ACHN (cell line): ENCODE results near the gene CALHM5.
"Not testable (repeated sequence)": the region's sequence is repeated elsewhere in the genome, so short reads cannot be mapped to it uniquely, and the experiment has no call there.

Experiments used
- DNase-seq: peaks from one replicate; pipeline ENCODE4 v3.0.0-alpha.2; 2015
- in situ Hi-C: cut with HindIII; loops from 2 replicates; pipeline ENCODE4 v1.10.0; 2017; ENCODE audit warnings: low sequenced_read_pairs, low pct_ligation_motif_present, low pct_unique_long_range_greater_than_20kb

The CALHM5 gene, protein sequence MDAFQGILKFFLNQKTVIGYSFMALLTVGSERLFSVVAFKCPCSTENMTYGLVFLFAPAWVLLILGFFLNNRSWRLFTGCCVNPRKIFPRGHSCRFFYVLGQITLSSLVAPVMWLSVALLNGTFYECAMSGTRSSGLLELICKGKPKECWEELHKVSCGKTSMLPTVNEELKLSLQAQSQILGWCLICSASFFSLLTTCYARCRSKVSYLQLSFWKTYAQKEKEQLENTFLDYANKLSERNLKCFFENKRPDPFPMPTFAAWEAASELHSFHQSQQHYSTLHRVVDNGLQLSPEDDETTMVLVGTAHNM

DNA sequence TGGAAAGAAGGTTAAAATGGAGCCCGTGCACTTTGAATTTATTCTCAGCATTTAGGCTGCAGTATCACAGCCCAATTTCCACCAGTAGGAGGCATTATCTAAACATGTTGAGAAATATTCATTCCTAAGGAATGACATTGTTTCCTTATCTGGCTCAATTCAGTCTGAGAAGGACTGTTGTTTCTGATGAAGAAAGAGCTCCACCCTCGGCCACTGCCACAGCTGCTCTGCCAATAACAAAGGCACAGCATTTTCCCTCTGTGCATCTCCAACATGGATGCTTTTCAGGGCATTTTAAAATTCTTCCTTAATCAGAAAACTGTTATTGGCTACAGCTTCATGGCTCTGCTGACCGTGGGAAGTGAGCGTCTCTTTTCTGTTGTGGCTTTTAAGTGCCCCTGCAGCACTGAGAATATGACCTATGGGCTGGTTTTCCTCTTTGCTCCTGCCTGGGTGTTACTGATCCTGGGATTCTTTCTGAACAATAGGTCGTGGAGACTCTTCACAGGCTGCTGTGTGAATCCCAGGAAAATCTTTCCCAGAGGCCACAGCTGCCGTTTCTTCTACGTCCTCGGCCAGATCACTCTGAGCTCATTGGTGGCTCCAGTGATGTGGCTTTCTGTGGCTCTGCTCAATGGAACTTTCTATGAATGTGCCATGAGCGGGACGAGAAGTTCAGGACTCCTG lies at the start of gene CALHM5:
CALHM5 (plus strand) TSS at position 216 of the 687 bp plus-strand sequence; CDS start at position 274, 58 bp downstream.
- DNase-seq: peak; percentile 74
- in situ Hi-C loops: no loop called here

GRCh38 chr6:116461932-116462885 lies 49.2 kb upstream of the CALHM5 start:
- no peak for DNase-seq

DNA sequence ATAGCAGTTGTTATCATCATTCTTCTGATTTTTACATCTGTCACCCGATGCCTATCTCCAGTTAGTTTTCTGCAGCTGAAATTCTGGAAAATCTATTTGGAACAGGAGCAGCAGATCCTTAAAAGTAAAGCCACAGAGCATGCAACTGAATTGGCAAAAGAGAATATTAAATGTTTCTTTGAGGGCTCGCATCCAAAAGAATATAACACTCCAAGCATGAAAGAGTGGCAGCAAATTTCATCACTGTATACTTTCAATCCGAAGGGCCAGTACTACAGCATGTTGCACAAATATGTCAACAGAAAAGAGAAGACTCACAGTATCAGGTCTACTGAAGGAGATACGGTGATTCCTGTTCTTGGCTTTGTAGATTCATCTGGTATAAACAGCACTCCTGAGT lies 48.1 kb upstream of the CALHM5 start:
- no peak for DNase-seq
- in situ Hi-C loops: no loop called here

More at GRCh38 chr6:116461932-116462885, 49.2 kb upstream of the CALHM5 start:
- in situ Hi-C loops: no loop called here

GRCh38 chr6:116465246-116465645 lies 46.2 kb upstream of the CALHM5 start:
- no peak for DNase-seq
- in situ Hi-C loops: no loop called here

GRCh38 chr6:116467096-116467495 lies 44.3 kb upstream of the CALHM5 start:
- DNase-seq: no peak
- in situ Hi-C loops: no loop called here

GRCh38 chr6:116467514-116467913 lies 43.9 kb upstream of the CALHM5 start:
- in situ Hi-C loops: no loop called here

DNA sequence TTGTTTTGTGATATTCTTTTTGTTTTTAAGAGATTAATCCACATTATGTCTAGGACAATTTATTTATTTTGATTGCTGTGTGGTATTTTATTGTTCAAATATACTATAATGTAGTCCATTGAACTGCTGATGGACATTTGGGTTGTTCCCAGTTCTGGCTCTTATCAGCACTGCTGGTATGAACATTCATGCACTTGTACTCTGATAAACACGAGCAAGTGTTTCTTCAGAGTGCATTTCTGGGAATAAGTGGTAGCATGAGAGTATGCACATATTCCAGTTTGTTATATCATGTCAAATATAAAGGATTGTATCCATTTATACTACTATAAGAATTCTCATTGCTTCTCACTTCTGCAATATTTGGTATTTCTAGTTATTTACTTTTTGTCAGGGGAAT lies 43.1 kb upstream of the CALHM5 start:
- DNase-seq: no peak
- in situ Hi-C loops: no loop called here

More at GRCh38 chr6:116467514-116467913, 43.9 kb upstream of the CALHM5 start:
- no peak for DNase-seq

- no peak for DNase-seq
- in situ Hi-C loops: no loop called here
These were observed 39.9 kb upstream of the CALHM5 start for GRCh38 chr6:116471531-116471930.

DNA sequence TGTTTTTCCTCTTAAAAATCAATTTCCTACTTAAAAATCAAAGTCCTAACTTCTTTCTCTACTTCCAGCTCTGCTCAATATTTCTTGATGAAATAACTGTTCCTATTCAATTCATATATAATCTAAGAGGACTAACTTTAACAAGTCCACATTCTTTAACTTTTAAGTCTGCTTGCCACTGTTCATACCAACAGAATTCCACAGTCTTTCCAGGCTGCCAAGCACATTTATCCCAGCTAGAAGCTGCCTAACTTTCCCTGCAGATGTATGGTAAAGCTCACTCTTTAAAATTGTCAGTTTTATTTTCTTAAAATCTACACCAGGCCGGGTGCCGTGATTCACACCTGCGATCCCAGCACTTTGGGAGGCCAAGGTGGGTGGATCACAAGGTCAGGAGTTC lies 38.7 kb upstream of the CALHM5 start:
- DNase-seq: no peak
- in situ Hi-C loops: no loop called here

GRCh38 chr6:116475141-116475540 lies 36.3 kb upstream of the CALHM5 start:
- DNase-seq: no peak
- in situ Hi-C loops: no loop called here

DNA sequence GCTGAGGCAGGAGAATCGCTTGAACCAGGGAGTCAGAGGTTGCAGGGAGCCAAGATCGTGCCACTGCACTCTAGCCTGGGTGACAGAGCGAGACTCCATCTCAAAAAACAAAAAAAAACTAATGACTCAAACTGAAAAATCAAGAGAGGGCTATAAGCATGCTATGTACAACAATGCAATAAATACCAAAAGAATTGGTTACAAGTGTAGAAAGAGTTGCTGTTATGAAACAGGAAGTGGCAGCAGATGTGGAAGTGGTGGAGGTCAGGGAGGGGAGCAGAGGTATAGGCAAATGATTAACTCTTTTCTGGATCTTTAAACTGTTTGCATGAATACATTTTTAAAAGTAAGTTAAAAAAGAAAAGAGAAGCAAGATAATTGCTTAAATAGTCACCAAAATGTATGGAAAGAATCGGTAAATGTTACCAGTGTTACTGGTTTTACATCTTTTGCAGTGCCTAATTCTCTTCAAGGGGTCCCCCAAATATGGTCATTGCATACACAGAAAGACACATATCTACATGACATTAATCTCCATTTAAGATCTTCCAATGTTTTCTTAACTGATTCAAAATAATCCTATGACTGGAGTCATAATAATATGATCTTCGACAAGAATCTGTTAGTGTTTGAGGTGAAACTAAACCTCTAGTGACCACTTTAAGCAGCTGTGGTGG lies 35.3 kb upstream of the CALHM5 start:
- DNase-seq: no peak
- in situ Hi-C loops: no loop called here

GRCh38 chr6:116482780-116483179 lies 28.7 kb upstream of the CALHM5 start:
- in situ Hi-C loops: no loop called here
- DNase-seq: no peak

- in situ Hi-C loops: no loop called here
- no peak for DNase-seq
These were observed 27.8 kb upstream of the CALHM5 start for GRCh38 chr6:116483616-116484015.

- in situ Hi-C loops: no loop called here
- DNase-seq: no peak
These were observed 25.8 kb upstream of the CALHM5 start for GRCh38 chr6:116485559-116486184.

- DNase-seq: no peak
- in situ Hi-C loops: no loop called here
These were observed 19.7 kb upstream of the CALHM5 start for GRCh38 chr6:116491610-116492330.

DNA sequence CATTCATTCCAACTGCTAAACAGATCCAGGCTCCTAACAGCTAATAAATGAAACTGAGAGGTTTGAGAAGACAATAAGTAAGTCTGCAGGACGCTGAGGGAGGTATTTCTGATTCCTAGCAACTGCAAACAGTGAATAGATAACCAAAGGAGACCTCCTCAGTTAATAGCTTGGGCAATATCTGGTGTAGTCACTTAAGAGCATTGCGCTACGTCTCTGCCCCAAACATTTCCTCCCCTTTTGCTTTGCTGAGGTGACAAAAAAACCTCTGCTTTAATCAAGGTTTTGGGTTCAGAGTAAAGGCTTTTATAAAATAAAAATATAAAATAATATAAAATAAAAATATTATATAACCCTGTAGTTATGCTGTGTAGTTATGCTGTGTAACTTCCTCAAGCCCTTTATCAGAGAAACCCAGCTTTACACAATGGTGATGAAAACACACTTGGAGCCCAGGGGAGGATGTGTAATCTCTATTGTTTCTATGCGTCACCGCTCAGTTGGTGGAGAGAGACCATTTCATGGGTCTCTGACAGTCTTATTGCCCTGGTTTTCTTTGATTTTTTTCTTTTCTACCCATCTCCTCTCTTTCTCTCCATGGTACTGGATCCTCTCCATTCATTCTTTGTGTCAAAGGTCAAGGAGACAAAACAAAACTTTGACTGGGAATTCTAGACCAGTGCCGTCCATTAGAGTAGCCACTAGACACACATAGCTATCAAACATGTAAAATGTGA lies 18.9 kb upstream of the CALHM5 start:
- in situ Hi-C loops: no loop called here
- no peak for DNase-seq

DNA sequence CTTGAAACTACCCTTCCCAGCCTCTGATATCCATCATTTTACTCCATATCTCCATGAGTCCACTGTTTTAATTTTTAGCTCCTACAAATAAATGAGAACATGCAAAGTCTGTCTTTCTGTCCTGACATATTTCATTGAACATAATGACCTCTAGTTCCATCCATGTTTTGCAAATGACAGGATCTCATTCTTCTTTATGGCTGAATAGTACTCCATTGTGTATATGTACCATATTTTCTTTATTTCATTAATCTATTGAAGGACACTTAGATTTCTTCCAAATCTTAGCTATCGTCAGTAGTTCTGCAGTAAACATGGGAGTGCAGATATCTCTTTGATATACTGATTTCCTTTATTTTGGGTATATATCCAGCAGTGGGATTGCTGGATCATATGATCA lies 16.3 kb upstream of the CALHM5 start:
- DNase-seq, in situ Hi-C loops: not testable (repeated sequence)
